DMS79 treated with DMSO at 0.1 percent for 48 hours (cell line): ENCODE measurements around the gene RECK.
"Not testable (repeated sequence)": the region's sequence is repeated elsewhere in the genome, so short reads cannot be mapped to it uniquely, and the experiment has no call there.

Experiments
- DNase-seq: peaks from one replicate; lab custom pipeline; 2025; lab: John Stamatoyannopoulos, UW

Gene RECK

DNA sequence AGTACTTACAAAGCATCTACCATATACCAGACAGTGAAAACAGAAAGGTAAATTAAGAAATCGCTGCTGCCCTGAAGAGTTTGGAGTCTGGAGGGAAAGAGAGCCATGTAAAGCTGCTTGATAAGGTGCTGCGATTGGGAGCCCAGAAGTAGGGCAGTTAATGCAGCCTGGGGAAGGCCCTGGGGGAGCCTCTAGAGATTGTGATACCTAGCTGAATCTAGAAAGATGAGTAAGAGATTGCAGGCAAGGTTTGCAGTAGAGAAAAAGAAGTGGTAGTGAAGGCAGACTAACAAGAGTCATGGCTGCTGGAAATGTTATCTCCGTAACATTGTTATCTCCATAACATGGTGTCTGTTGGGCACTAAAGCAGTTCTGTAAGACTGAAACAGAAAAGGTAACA is 75.8 kb downstream of the RECK start:
- DNase-seq = no peak

DNA sequence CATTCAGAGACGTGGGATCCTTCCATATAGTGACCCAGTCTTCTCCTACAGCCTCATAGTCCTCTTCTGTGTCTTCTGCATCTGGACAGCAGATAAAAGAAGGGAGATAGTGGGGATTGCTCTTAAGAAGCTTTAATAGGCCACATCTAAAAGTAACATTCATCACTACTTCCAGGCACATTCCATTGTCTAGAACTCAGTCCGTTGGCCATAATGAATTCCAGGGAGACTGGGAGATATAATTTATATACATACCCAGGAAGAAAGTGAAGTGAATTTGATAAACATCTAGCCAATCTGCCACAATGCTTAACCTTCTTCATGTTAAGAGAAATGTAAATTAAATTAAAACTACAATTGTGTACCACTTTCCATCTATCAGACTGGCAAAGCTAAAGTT is 77.3 kb downstream of the RECK start:
- no peak for DNase-seq

DNA sequence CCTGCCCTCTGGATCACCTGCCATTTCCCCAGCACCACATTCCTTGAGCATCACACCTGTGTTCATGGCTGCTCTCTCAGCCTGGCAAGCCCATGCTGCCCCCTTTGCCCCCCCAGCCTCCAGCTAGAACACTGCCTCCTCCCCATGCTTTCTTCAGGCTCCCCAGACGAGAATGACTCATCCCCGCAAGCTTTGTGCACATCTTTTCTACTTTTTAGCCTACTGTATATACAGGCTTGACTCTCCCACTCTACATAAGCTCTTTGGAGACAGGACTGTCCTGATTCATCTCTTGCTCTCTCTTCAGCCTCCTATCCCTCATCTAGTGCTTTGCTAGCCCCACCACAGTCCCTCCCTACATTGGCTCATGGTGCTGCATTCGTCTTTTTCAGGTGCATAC is 79.9 kb downstream of the RECK start:
- no peak for DNase-seq

DNA sequence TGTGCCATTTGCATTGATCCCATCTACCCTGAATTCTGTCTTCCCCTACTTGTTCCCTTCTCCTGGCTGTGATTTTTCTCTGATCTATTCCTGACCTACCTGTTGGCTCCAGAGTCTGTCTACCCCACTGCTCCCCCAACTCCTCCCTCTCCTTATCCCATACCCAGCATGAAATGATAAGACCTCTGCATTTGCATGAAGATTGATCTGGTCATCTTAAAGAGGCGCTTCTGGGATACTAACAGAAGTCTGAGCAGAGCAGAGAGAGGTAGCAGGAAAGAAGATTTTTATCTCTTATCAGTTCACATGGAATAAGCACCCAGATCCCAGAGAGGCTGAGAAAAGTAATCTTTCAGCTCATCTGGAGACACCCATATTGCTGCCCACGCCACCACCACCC is 81.5 kb downstream of the RECK start:
- no peak for DNase-seq

DNA sequence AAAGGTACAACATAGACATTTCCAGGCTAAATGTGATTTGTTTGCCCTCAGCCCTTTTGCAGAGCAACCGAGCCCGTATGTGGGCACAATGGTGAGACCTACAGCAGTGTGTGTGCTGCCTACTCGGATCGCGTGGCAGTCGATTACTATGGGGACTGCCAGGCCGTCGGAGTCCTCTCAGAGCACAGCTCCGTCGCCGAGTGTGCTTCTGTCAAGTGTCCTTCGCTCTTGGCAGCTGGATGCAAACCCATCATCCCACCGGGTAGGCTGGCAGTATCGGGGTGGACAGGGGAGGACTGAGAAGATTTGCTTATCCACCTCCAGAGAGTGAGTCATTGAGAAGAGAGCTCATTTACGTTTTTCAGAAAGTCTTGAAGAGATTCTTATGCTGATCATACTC is 82.0 kb downstream of the RECK start:
- DNase-seq = peak; percentile 93

DNA sequence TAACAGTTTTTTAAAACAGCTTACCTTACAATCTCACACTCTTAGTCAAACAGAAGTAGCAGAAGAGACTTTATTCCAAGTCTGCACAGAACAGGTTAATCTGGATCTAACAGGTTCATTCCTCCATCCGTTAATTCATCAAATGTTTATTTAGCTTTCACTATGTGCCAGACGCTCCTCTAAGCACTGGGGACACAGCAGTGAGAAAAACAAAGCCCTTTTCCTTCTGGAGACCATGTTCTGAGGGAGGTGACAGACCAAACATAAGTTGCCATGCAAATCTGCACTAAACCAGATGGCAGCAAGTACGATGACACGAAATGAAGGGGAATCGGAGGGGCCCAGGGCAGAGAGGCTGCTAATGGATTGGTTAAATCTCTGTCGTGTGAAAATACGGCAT is 82.8 kb downstream of the RECK start:
- DNase-seq = no peak

DNA sequence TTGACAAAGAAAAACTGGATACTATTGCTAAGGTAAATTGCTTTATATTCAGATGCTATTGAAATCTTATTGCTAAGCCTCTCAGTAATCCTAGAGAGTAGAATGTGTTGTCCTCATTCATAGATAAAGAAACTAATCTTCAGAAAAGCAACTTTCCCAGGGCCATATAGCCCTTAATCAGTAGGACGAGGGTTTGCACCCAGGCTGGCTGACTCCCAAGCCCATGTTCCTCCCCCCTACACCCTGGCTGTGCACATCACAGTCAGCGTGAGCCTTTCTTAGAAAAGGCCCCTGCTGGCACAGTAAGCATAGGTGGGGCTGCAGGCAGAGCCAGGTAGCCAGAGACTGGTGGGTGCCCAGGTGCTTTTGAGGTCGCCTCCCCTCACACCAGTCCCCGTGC is 84.0 kb downstream of the RECK start:
- no peak for DNase-seq

DNA sequence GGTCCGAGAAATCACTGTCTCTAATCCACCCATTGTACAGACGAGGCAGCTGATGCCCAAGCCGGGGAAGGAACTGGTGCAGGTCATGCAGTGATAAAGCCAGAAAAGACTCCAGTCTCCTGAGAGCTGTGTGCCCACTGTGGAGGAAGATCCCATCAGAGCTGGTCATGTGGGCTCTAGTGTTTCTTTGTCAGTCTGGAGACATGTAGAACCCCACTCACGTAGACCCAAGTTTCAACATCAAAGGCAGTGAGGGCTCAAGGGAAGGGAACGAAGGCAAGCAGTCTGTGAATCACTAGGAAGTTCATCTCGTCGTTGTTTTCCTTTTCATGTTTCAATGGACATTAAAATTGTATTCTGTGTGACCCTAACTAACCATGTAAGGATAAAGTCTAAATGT is 85.3 kb downstream of the RECK start:
- DNase-seq = no peak

DNA sequence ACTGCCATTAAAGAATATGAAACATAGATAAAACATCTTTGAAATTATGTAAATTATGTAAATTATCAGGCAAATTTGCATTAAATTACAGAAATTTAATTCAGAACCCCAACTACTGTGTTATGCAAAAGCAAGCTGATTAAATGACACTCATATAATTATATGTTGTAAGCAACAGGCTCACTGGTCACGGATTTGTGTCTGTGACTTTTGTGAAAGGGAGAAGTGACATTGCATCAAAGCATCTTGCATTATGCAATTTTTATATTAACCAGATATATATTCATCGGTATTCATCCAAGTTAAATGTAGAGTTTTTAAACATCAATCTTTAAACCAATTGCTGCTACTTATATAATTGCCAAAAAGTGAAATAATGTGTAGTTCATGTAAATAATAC is 86.8 kb downstream of the RECK start:
- no peak for DNase-seq

DNA sequence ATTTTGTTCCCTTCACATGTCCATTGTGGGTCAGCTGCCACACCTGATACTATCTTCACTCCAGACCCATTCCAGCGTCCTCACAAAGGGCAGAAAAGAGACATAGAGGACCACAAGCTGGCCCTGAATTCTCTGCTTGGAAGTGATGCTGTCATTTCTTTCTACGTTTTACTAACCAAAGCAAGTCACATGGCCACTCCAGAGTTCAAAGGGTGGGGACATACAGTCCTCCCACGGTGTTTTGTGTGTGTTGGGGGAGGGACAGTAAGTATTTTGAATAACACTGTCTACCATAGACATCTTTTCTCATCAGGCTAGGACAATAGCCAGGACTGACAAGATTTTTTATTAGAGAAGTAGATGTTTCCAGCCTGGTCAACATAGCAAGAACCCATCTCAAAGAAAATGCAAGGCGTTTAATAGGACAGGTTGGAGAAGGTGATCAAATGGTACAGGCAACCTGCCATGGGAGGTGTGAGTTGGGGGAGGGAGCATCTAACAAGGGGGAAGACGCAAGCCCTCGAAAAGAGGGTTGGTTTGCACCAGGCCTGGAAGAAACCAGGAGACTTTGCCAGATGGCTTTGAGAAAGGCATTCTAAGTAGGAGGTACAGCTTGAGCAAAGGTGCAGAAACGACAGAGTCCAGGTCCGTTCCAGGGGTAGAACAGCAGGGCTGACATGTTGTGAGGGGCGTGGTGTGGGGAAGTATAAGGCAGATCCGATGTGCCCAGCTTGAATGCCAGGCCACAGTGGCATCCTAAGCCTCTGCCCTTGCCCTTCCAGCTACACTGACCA is 88.5 kb downstream of the RECK start:
- no peak for DNase-seq

DNA sequence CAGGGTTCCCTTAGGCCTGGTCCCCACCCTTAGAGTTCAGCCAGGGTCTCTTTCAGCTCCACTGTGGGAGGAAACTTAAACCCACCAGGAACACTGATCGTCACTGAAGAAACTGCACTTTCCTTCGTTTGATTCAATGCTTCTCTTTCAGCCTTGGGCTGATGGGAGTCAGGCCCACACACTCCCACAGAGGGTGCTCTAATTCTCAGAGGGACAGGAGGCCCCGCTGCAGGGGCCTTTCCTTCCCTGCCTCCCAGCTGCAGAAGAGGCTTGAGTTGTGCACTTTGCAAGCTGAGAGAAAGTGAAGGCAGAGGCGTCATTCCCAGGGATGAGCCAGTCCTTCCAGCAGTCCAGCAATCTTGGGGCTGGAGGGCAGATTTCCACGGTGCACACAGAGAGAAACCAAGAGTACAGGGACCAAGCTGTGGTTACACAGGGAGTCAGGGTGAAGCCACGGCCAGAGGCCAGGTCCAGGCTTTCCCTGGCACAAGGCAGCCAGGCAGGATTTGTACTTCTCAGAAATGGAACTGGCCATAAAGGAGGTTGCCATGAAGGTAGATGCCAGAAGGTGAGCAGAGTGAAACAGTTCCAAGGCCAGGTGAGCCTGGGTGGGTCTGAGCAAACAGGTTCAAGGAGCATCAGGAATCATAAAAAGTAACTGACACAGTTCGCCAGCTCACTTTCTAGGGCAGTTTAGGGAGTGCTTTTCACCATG is 89.5 kb downstream of the RECK start:
- no peak for DNase-seq

DNA sequence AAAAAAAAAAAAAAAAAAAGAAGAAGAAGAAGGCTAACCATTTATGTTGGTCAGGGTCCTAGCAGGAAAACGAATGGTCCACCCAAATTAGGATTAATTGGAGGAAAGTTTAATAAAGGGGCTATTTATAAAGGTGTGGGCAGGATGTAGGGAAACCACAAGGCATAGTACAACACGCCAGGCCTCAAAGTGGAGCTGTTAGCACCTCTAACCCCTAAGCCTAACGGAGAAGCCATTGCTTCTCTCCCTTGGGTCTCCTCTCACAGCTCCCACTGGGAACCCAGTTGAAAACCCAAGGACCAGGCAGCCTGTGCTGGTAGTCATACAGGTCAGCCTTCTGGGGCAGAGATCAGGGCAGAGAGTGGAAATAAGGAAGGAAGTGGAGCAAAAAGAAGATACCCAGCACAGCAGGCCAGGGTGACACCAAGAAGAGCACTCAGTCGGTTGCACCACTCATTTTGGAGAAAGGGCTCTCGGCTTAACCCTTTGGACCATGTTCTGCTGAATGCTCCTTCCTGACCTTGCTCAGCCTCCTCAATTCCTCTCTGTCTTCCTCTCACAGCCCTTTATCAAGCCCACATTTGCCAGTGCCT is 91.0 kb downstream of the RECK start:
- no peak for DNase-seq

DNA sequence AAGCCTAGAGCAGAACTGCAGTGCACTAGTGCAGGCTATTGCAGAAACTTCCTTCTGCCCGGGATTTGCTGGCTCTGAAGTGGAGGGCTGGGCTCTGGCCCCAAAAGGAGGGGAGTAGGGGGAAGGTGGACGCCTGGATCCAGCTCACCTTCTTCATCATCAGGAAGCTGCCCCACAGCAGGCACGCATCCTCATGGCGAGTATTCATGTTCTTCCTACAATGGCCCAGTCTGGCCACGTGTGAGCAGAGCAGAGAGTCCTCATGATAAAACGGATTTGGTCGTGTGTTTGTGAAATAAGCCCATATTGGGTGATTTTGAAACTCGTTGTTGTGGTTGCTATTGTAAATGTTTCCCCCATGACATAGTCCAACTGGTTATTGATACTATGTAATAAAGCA is 91.6 kb downstream of the RECK start:
- DNase-seq = no peak

DNA sequence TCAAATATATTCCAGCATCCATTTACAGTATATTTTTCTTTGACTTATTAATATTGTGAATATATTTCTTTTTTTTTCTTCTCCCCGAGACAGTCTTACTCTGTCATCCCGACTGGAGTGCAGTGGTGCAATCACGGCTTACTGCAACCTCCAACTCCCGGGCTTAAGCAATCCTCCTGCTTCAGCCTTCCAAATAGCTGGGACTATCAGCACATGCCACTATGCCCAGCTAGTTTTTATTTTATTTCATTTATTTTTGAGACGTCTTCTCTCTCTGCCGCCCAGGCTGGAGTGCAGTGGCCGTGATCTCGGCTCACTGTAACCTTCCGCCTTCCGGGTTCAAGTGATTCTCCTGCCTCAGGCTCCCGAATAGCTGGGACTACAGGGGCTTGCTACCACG is 92.4 kb downstream of the RECK start:
- no peak for DNase-seq

DNA sequence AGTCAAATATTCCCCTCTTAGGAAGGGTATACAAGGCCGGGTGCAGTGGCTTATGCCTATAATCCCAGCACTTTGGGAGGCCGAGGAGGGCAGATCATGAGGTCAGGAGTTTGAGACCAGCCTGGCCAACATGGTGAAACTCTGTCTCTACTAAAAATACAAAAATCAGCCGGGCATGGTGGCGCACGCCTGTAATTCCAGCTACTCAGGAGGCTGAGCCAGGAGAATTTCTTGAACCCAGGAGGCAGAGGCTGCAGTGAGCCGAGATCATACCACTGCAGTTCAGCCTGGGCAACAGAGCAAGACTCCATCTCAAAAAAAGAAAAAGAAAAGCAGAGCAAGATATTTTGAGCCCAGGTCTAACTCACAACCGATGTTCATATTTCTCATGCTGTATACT is 95.0 kb downstream of the RECK start:
- DNase-seq = not testable (repeated sequence)

DNA sequence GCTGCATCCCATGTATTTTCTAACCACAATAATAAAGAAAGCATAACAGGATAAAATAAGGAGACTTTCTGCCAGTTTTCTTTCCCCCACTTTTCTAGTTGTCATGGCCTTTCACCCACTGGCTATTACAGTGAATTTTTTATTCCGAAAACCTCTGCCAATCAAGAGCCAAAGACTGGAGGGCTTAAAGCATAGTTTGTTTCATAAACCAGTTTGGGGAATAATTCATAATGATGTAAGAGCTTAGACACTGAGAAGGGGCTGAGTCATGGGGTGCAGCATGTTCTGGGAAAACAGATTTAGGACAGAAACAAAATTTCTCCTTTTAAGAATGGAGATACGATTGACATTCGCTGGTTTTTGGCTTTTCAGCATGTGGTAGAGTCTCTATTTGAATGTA is 95.4 kb downstream of the RECK start:
- DNase-seq = no peak

DNA sequence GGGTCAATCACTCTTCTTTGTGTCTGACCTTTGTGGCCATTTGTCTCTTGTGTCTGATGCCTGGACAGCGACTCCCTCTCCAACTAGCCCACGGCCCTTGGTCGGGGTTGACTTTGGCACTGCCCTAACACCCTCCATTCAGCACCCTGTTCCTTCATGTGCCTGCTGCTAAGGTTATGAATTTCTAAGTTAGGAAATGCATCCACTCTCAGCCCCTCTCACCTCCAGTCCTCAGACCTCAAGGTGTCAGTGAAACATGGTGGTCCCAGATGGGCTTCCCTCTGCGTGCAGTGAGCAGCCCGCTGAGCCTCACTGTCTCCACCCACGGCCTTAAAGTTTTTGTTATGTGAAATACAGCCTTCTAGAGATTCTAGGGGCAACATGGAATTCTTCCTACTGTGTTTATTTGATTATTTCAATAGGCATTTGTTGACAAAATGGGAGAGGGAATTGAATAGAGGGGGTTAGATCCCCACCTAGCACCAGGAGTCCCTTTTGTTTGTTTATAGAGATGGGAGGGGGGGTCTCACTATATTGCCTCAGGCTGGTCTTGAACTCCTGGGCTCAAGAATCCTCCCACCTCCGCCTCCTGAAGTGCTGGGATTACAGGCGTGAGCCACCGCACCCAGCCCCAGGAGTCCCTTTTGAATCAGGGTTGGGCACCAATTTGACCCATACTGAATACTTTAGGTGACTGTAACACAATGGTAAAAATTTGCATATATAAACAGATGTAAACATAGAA is 98.2 kb downstream of the RECK start:
- no peak for DNase-seq

DNA sequence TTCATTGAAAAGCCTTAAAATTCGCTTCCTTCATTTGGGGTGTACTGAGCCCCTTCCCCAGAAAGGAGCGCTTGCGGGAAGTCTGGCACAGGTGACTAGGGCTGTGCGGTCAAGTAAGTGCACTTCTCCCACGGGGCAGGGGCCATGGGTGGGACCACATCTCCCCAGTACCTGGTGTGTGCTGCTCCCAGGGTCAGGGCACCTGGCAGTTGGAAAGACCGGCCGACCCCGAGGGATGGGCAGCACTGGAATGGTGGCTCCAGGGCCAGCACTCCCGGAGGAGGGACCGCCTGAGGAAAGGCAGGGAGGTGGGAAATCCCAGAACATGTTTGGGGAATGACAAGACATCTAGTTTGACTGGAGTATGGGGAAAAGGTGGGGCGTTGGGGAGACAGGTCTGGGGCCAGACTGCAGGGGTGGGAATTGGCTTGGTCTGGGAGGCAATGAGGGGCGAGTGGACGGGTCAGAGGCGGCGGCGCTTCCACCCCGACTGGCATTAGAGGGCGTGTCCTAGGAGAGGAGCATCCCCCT is 99.1 kb downstream of the RECK start:
- no peak for DNase-seq

DNA sequence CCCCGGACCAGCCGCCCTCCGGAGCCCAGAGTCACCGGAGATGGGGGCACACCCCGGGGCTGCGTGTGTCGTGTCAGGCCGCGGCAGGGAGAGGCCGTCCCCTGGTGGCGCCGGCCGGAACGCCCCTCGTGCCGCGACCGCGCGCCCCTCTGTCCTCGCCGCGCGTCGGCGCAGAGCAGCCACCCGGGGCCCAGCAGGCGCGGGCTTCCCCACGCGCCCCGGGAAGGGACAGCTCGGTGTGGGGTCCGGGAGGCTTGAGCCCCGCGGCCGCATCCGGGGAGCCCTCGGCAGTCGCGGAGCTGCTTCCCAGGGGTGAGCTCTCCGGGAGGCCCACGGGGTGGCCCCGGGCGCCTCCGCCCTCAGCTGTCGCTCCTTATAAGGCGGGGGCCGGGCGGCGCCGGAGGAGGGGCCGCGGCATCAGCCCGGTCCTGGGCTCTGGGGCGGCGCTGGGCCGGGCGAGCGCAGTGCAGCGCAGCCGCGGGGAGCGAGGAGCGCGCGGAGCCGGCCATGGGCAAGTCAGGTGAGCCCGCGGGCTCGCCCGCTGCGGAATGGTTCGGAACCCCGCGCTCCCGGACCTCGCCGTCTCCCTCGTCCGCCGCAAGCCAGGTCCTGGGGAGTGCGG is 99.7 kb downstream of the RECK start, which contains the start of gene GLIPR2:
GLIPR2 (plus strand) TSS at position 462 of the 622 bp plus-strand sequence; CDS start at position 508, 46 bp downstream.
- peak; percentile 30 for DNase-seq

DNA sequence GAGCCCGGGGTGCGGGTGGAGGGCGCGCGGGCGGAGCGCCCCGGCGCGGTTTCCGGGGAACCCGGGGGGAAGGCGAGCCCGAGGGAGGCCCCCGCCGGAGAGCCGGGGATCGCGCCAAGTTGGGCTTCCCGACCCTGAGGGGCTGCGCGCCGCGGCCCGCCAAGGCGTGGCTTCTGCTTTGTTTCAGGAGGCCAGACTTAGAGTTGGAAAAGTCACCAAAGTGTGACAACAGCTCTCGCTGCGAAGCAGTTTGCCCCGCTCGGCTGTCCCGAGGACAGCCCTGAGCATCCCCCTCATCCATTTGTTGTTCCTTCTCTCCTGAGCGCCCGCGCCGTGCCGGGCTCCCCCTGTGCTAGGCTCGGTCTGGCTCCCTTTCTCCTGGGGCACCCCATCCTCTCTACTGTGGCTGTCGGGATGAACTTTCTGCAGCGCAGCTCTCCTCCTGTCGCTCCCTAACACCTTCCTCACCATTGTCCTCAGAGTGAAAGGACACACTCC is 100.2 kb downstream of the RECK start:
- peak; percentile 12 for DNase-seq

DNA sequence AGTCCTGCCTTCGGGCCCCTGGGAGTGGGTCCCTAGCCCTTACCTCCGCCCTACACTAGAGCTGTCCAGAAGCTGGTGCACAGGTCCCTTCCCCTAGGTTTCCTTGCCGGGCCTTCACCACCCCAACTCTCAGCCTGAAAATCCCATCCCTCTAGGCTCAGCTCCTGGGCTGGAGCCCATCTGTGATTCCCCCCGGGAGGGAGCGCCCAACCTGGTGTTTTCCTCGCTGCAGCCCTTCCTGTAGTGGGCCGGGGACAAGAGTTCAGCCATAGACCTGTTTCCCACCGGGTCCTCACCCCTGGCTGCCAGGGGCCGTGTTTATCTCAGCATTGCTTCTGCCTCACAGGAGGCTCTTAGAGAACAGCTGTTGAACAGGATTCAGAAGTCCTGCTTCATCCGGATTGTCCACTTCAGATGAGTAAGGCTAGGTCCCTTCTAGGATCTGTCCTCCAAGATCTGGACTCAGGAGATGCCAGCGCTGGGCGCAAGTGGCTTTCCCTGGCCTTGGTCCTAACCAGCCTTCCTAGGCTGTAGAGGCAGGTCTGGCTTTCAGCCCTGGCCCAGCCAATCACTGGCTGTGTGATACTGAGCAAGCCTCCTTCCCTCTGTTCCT is 100.8 kb downstream of the RECK start:
- peak; percentile 20 for DNase-seq
